Heart right ventricle (tissue), 16 donors: ENCODE results near the gene SLC35A5. TPM values are rescaled to one million over a fixed set of nuclear protein-coding genes. Genes with fewer than 3 reads are reported as not detected.
"Not testable (repeated sequence)": the region's sequence is repeated elsewhere in the genome, so short reads cannot be mapped to it uniquely, and the experiment has no call there.

ENCODE experiments used
- ATAC-seq, 8 donors: fragments of 200-7000 bp; cut with Tn5 transposase; one replicate each; pipeline ENCODE4 v1.9.1; 2020; ENCODE audit warnings: mild to moderate bottlenecking in 8 of 8, moderate library complexity in 8 of 8, moderate number of reproducible peaks in 1 of 8
- DNase-seq, 2 donors: peaks; one replicate each; pipeline ENCODE4 v3.0.0-alpha.2; 2020
- H3K27ac ChIP-seq, 10 donors: fragments of 200-600 bp; sonication (generic) in 2 of 10; one replicate each; pipeline versions ENCODE4 v1.5.0 to v1.8.0; 2020 to 2022; ENCODE audit warnings: mild to moderate bottlenecking in 3 of 10
- H3K27me3 ChIP-seq, 7 donors: fragments of 200-600 bp; one replicate each; pipeline ENCODE4 v1.8.0; 2021 to 2022; ENCODE audit warnings: mild to moderate bottlenecking in 2 of 7
- H3K36me3 ChIP-seq, 9 donors: fragments of 200-600 bp; sonication (generic) in 1 of 9; one replicate each; pipeline versions ENCODE4 v1.5.0 to v1.8.0; 2020 to 2022; ENCODE audit warnings: mild to moderate bottlenecking in 2 of 9
- H3K4me1 ChIP-seq, 9 donors: fragments of 200-600 bp; sonication (generic) in 1 of 9; one replicate each; pipeline versions ENCODE4 v1.5.0 to v1.8.0; 2020 to 2022; ENCODE audit warnings: mild to moderate bottlenecking in 4 of 9
- H3K4me3 ChIP-seq, 10 donors: fragments of 200-600 bp; sonication (generic) in 2 of 10; one replicate each; pipeline versions ENCODE4 v1.5.0 to v1.8.0; 2020 to 2022; ENCODE audit warnings: mild to moderate bottlenecking in 7 of 10, moderate library complexity in 2 of 10
- H3K9me3 ChIP-seq, 11 donors: fragments of 200-600 bp in 10 of 11; sonication (generic) in 2 of 11; one replicate each; pipeline versions ENCODE4 v1.5.0 to v1.8.0; 2013 to 2022; ENCODE audit warnings: mild to moderate bottlenecking in 2 of 11, control low read depth in 1 of 11, moderate library complexity in 1 of 11
- WGBS, 2 donors: extraction: QIAGEN DNeasy Blood & Tissue Kit; methylation state at CpG; one replicate each; pipeline ENCODE4 v1.1.7; 2013; ENCODE audit warnings: inconsistent platforms in 1 of 2; 5-methylcytosine and 5-hydroxymethylcytosine counted together
- intact Hi-C, 10 donors: fragments of 100-400 bp; cut with DNase I; formaldehyde crosslinking; loops; one replicate each; pipeline versions ENCODE4 v1.11.1 to v1.14.2; 2022
- polyA plus RNA-seq, 2 donors: library from polyadenylated mRNA; stranded (reverse); fragments of 200-250 nt; gene quantifications; one replicate each; pipeline ENCODE4 v1.2.3, GENCODE V29; 2013
- total RNA-seq, 10 donors: library from RNA; stranded (reverse); fragmentation: NEBNext Ultra II Directional in 3 of 10; extraction: Animal tissue kit (Norgen Biotek cat#: 25700) in 3 of 10; gene quantifications; one replicate each; pipeline versions ENCODE4 v1.2.1 to v1.2.4, GENCODE V29; 2021 to 2023
- TF ChIP-seq, protein P1 (sequence below), 9 donors: fragments of 200-600 bp; sonication (generic) in 2 of 9; IDR thresholded peaks; one replicate each; pipeline versions ENCODE4 v1.5.0 to v1.8.0; 2021 to 2022; ENCODE audit warnings: antibody characterized with exemption in 9 of 9, mild to moderate bottlenecking in 5 of 9, moderate library complexity in 1 of 9
- donor health status: Arrhythmogenic right ventricular cardiomyopathy.
- donor health status: ischemic (EF 13 %, LVEDD 7.1; RV severe dilation, severe dysfunction).
- donor health status: healthy with polysubstance abuse.
- donor health status: DM: no; HTN: yes; CAD: no.
- donor health status: DM: no; HTN: no; CAD: no.
- donor health status: ischemic (EF 25% LVEDD 6.9; RV normal size, moderate dysfunction).
- donor health status: ischemic (EF 25% LVEDD 5.7; RV mildly dilated, moderate dysfunction).
- donor health status: healthy.
- donor health status: DM: yes; HTN: yes; CAD: no.
- donor health status: Ischemic cardiomyopathy.
- donor health status: ischemic (EF 35%, LVEDD 5.7; RV mildly dilated, moderate dysfunction).
- donor health status: nonischemic (EF 11% LVEDD 7.7; RV severe dilation, severe dysfunction).
- donor health status: DM: yes; HTN: yes; CAD: no.
- donor health status: PGD.
- donor health status: ischemic (EF 29% LVEDD 5.4; RV normal size, mild dysfunction).
- donor health status: nonischemic (EF 23%, LVEDD 6.1; RV moderate dilation, normal function).

SLC35A5 gene
- total and polyA plus RNA-seq, 12 donors = 6.1 to 25.7 (median 13.9) TPM

DNA sequence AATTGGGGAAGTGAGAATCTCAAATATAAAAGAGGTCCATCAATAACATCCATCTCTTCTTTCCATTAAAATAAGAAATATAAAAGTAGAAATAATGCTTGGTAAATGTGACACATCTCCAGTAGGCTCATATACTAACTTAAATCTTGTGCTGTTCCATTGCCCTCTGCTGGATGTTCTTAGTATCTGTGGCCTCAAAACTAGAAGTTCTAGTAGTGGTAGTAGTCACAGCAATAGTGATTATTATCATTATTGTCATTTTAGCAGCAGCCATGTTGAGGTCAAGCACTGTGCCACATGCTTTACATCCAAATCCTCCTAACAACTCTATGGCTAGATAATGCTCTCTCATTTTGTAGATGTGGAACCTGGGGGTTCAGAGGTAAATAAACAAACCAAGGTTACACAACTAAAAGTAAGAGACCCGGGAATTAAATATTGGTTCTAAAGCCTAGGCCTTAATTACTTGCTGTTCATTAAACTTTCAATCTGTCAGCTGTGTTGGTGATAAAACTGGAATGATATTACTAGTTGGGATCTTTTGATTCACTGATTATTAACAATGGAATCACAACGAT is 42.3 kb upstream of the SLC35A5 start:
- peak in 7 of 8 donors; percentile 76 to 86 (median 81) for ATAC-seq
- intact Hi-C loops = loop anchor here (1.0 to 10.0 kb wide), 13 partner anchors 185 to 407 kb away; partner anchors contain the start of genes SLC9C1 (in 4 of the 10), CD200 (in 2 of the 10) and GCSAM (in 2 of the 10)
- no peaks in the 10 kb centered on the region for H3K27me3 ChIP-seq
- H3K4me3 ChIP-seq = no peak overlapping the region
- 88 to 89% methylated on average over 2 of the region's 2 CpGs for WGBS, 2 donors
- no peaks in the 10 kb centered on the region for H3K4me1 ChIP-seq
- H3K9me3 ChIP-seq = no peaks in the 10 kb centered on the region
- H3K36me3 ChIP-seq = peaks cover 0 to 11% (median 1%) of the 10 kb centered on the region in 9 donors
- TF ChIP-seq, protein P1, sequence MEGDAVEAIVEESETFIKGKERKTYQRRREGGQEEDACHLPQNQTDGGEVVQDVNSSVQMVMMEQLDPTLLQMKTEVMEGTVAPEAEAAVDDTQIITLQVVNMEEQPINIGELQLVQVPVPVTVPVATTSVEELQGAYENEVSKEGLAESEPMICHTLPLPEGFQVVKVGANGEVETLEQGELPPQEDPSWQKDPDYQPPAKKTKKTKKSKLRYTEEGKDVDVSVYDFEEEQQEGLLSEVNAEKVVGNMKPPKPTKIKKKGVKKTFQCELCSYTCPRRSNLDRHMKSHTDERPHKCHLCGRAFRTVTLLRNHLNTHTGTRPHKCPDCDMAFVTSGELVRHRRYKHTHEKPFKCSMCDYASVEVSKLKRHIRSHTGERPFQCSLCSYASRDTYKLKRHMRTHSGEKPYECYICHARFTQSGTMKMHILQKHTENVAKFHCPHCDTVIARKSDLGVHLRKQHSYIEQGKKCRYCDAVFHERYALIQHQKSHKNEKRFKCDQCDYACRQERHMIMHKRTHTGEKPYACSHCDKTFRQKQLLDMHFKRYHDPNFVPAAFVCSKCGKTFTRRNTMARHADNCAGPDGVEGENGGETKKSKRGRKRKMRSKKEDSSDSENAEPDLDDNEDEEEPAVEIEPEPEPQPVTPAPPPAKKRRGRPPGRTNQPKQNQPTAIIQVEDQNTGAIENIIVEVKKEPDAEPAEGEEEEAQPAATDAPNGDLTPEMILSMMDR (IDR thresholded peaks at IDR 0.05) = peak; percentile 28 to 89 (median 76)
- DNase-seq = peak in 1 of 2 donors; percentile 55
- H3K27ac ChIP-seq = no peak overlapping the region

GRCh38 chr3:112524127-112524526 is 37.7 kb upstream of the SLC35A5 start:
- 96 to 97% methylated on average over 6 of the region's 6 CpGs for WGBS, 2 donors
- not testable (repeated sequence) for H3K9me3 ChIP-seq, H3K27me3 ChIP-seq, ATAC-seq, DNase-seq, H3K4me3 ChIP-seq, H3K4me1 ChIP-seq, H3K27ac ChIP-seq
- peaks cover 0 to 55% (median 26%) of the 10 kb centered on the region in 9 donors for H3K36me3 ChIP-seq
- intact Hi-C loops = loop anchor here in 6 of 10 donors (5.0 to 10.0 kb wide), 5 partner anchors 189 to 409 kb away; partner anchors contain the start of genes GCSAM (in 2 of the 6), CD200 (in 1 of the 6) and SLC9C1 (in 1 of the 6)

DNA sequence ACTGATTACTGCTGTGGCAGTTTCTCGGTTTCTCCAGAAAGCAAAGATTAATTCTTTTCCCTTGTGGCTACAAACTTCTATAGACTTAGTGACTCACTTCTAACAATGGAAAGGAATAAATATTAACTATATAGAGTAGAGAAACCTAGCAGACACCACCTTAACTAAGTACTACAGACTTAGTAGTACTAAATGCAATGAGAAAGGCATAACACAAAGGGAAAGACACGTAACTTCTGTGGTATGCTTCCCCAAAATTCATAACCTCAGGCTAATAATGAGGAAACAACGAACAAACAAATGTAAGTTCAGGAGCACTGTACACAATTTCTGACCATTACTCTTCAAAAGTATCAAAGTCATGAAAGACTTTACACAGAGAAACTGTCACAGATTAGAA is 31.3 kb upstream of the SLC35A5 start:
- TF ChIP-seq, protein P1 (IDR thresholded peaks at IDR 0.05) = no peak
- 90 to 96% methylated on average over 3 of the region's 3 CpGs for WGBS, 2 donors
- Histone ChIP-seq H3K4me3 (no peak overlapping the region), H3K4me1 (no peaks in the 10 kb centered on the region), H3K27ac (no peak overlapping the region), H3K36me3 (peaks cover 0 to 96% (median 23%) of the 10 kb centered on the region in 9 donors), H3K27me3 (no peaks in the 10 kb centered on the region), H3K9me3 (no peaks in the 10 kb centered on the region)
- no peak for ATAC-seq
- intact Hi-C loops = loop anchor here in 5 of 10 donors (2.0 to 10.0 kb wide), 5 partner anchors 238 to 418 kb away; partner anchors contain the start of gene SLC9C1 (in 2 of the 5)
- no peak for DNase-seq

DNA sequence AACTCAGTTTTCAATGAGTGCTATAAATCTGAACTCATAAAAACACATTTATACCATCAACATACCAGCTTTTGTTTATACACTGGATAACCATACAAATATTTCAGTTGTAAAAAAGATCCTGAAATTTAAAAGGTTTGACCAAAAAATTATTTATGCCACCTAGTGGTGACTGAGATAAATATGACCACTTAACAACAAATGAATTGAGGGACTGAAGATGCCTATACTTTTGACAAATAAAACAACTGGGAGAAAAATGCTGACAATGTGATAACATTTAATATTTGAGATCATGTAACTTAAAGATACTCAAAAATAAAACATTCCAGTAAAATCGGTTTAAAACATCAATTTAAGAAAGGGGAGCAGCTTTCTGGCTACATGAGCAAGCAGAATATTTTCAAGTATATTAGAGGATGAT is 30.5 kb upstream of the SLC35A5 start:
- H3K4me3 ChIP-seq = no peak overlapping the region
- H3K27ac ChIP-seq = no peak overlapping the region
- H3K27me3 ChIP-seq = no peaks in the 10 kb centered on the region
- no peaks in the 10 kb centered on the region for H3K9me3 ChIP-seq
- no peaks in the 10 kb centered on the region for H3K4me1 ChIP-seq
- ATAC-seq (no peak), DNase-seq (no peak)
- H3K36me3 ChIP-seq = peaks cover 0 to 96% (median 27%) of the 10 kb centered on the region in 9 donors
- intact Hi-C loops = loop anchor here in 5 of 10 donors (2.0 to 10.0 kb wide), 5 partner anchors 239 to 419 kb away; partner anchors contain the start of gene SLC9C1 (in 2 of the 5)
- TF ChIP-seq, protein P1 (IDR thresholded peaks at IDR 0.05) = peak in 8 of 9 donors; percentile 21 to 73 (median 60)
- 2 to 3% methylated on average over 1 of the region's 1 CpG for WGBS, 2 donors
